Mesenchymal stem cell (in vitro differentiated cells and primary cell): ENCODE measurements around the gene EXOC5.

ENCODE experiments used
- DNase-seq: peaks from one replicate; pipeline ENCODE4 v3.0.0-alpha.2; 2013
- H2AFZ ChIP-seq: one replicate; pipeline ENCODE4 v1.6.1; 2013; ENCODE audit warnings: low read depth, mild to moderate bottlenecking, control low read depth, inconsistent platforms, low read length, moderate library complexity
- H2AK5ac ChIP-seq: 2 replicates; pipeline ENCODE4 v1.6.1; 2013; ENCODE audit warnings: low read length, moderate library complexity, mild to moderate bottlenecking, inconsistent platforms; ENCODE audit not compliant: severe bottlenecking
- H2BK120ac ChIP-seq: one replicate; pipeline ENCODE4 v1.6.1; 2013; ENCODE audit warnings: low read depth, mild to moderate bottlenecking, inconsistent platforms, low read length, moderate library complexity
- H2BK12ac ChIP-seq, 2 experiments: one replicate each; pipeline ENCODE4 v1.6.1; 2013; ENCODE audit warnings: inconsistent platforms in 2 of 2, low read length in 2 of 2, mild to moderate bottlenecking in 2 of 2, moderate library complexity in 2 of 2, control low read depth in 1 of 2
- H2BK15ac ChIP-seq: one replicate; pipeline ENCODE4 v1.6.1; 2013; ENCODE audit warnings: mild to moderate bottlenecking, low read depth, inconsistent platforms; ENCODE audit not compliant: poor library complexity, severe bottlenecking
- H2BK5ac ChIP-seq: 2 replicates; pipeline ENCODE4 v1.6.1; 2013; ENCODE audit warnings: low read depth, mild to moderate bottlenecking, low read length, control low read depth, inconsistent platforms; ENCODE audit not compliant: poor library complexity, severe bottlenecking
- H3K14ac ChIP-seq, 2 experiments: one replicate each; pipeline ENCODE4 v1.6.1; 2013; ENCODE audit warnings: inconsistent platforms in 2 of 2, low read length in 2 of 2, control low read depth in 1 of 2, mild to moderate bottlenecking in 1 of 2, moderate library complexity in 1 of 2
- H3K18ac ChIP-seq, 2 experiments: one replicate each; pipeline ENCODE4 v1.6.1; 2013; ENCODE audit warnings: inconsistent platforms in 2 of 2, low read length in 2 of 2, control low read depth in 1 of 2, low read depth in 1 of 2, mild to moderate bottlenecking in 1 of 2
- H3K23ac ChIP-seq, 2 experiments: one replicate each; pipeline ENCODE4 v1.6.1; 2013; ENCODE audit warnings: inconsistent platforms in 2 of 2, low read length in 2 of 2, mild to moderate bottlenecking in 2 of 2, moderate library complexity in 2 of 2, control low read depth in 1 of 2
- H3K27ac ChIP-seq: 2 replicates; pipeline ENCODE4 v1.5.1; 2013; ENCODE audit warnings: mild to moderate bottlenecking, moderate library complexity, low read length, control low read depth, inconsistent platforms; ENCODE audit not compliant: poor library complexity, severe bottlenecking
- H3K27me3 ChIP-seq, 2 experiments: 2 replicates each; pipeline versions ENCODE4 v1.6.1 to v1.7.0; 2013; ENCODE audit warnings: low read length in 2 of 2, mild to moderate bottlenecking in 2 of 2, moderate library complexity in 2 of 2, control low read depth in 1 of 2, inconsistent platforms in 1 of 2; ENCODE audit not compliant: control insufficient read depth in 1 of 2, insufficient read depth in 1 of 2
- H3K36me3 ChIP-seq, 2 experiments: 2 replicates each; pipeline versions ENCODE4 v1.6.1 to v1.7.0; 2013; ENCODE audit warnings: low read length in 2 of 2, control low read depth in 1 of 2, inconsistent platforms in 1 of 2, low read depth in 1 of 2, mild to moderate bottlenecking in 1 of 2; ENCODE audit not compliant: insufficient read depth in 2 of 2, control insufficient read depth in 1 of 2
- H3K4ac ChIP-seq, 2 experiments: one replicate each; pipeline ENCODE4 v1.6.1; 2013; ENCODE audit warnings: inconsistent platforms in 2 of 2, low read length in 2 of 2, mild to moderate bottlenecking in 2 of 2, moderate library complexity in 2 of 2, control low read depth in 1 of 2, low read depth in 1 of 2
- H3K4me1 ChIP-seq: 2 replicates; pipeline ENCODE4 v1.6.1; 2013; ENCODE audit warnings: low read depth, low read length, control low read depth; ENCODE audit not compliant: control insufficient read depth, insufficient read depth
- H3K4me2 ChIP-seq: 2 replicates; pipeline ENCODE4 v1.6.1; 2013; ENCODE audit warnings: low read length, mild to moderate bottlenecking, inconsistent platforms; ENCODE audit not compliant: poor library complexity, severe bottlenecking
- H3K4me3 ChIP-seq, 2 experiments: 2 replicates each; pipeline versions ENCODE4 v1.5.1 to v1.7.0; 2013; ENCODE audit warnings: low read length in 2 of 2, mild to moderate bottlenecking in 2 of 2, control low read depth in 1 of 2, low read depth in 1 of 2; ENCODE audit not compliant: insufficient read depth in 1 of 2
- H3K79me1 ChIP-seq: replicated peaks from 2 replicates; pipeline ENCODE4 v1.6.1; 2013; ENCODE audit warnings: mild to moderate bottlenecking, control low read depth, low read length, inconsistent platforms; ENCODE audit not compliant: poor library complexity, severe bottlenecking
- H3K9ac ChIP-seq: 2 replicates; pipeline ENCODE4 v1.7.0; 2013; ENCODE audit warnings: mild to moderate bottlenecking, low read length, moderate library complexity
- H3K9me3 ChIP-seq: 2 replicates; pipeline ENCODE4 v1.7.0; 2013; ENCODE audit warnings: mild to moderate bottlenecking, low read length; ENCODE audit not compliant: control insufficient read depth
- H4K8ac ChIP-seq: one replicate; pipeline ENCODE4 v1.6.1; 2013; ENCODE audit warnings: inconsistent platforms, mild to moderate bottlenecking, low read length, moderate library complexity
- H4K91ac ChIP-seq: one replicate; pipeline ENCODE4 v1.6.1; 2013; ENCODE audit warnings: mild to moderate bottlenecking, low read length, inconsistent platforms
- WGBS: methylation state at CpG from one replicate; pipeline ENCODE4 v1.1.7; 2013; ENCODE audit warnings: mixed read lengths; 5-methylcytosine and 5-hydroxymethylcytosine counted together

The EXOC5 gene

GRCh38 chr14:57171903-57172302 is 96.8 kb downstream of the EXOC5 start:
- H3K14ac ChIP-seq, result no peak overlapping the region
- no peak overlapping the region for H2BK120ac ChIP-seq
- no peak overlapping the region for H3K4me2 ChIP-seq
- H3K18ac ChIP-seq, result no peak overlapping the region
- H4K91ac ChIP-seq, result no peak overlapping the region
- H3K4me3 ChIP-seq, result no peak overlapping the region
- no peak overlapping the region for H2AFZ ChIP-seq
- no peak overlapping the region for H3K27ac ChIP-seq
- H2BK5ac ChIP-seq, result no peak overlapping the region
- H2AK5ac ChIP-seq, result no peak overlapping the region
- H3K9ac ChIP-seq, result no peak overlapping the region
- no peaks in the 10 kb centered on the region for H3K79me1 ChIP-seq
- no peaks in the 10 kb centered on the region for H3K4me1 ChIP-seq
- H2BK12ac ChIP-seq, result no peak overlapping the region
- WGBS, result 72% methylated on average over 3 of the region's 3 CpGs
- no peaks in the 10 kb centered on the region for H3K27me3 ChIP-seq
- H3K4ac ChIP-seq, result no peak overlapping the region
- no peak overlapping the region for H3K23ac ChIP-seq
- no peak overlapping the region for H4K8ac ChIP-seq
- H3K36me3 ChIP-seq, result no peaks in the 10 kb centered on the region
- no peak overlapping the region for H2BK15ac ChIP-seq
- DNase-seq, result no peak
- H3K9me3 ChIP-seq, result no peaks in the 10 kb centered on the region

- 97% methylated on average over 4 of the region's 5 CpGs for WGBS
- Histone ChIP-seq H3K36me3 (no peaks in the 10 kb centered on the region), H2AFZ (no peak overlapping the region)
These were observed 97.3 kb downstream of the EXOC5 start for GRCh38 chr14:57171363-57171762.

GRCh38 chr14:57169901-57170300 is 98.8 kb downstream of the EXOC5 start:
- no peaks in the 10 kb centered on the region for H3K9me3 ChIP-seq
- H3K14ac ChIP-seq, result no peak overlapping the region
- H4K8ac ChIP-seq, result no peak overlapping the region
- no peak overlapping the region for H3K4me2 ChIP-seq
- H3K4ac ChIP-seq, result no peak overlapping the region
- H3K9ac ChIP-seq, result no peak overlapping the region
- no peaks in the 10 kb centered on the region for H3K79me1 ChIP-seq
- no peak for DNase-seq
- 83% methylated on average over 2 of the region's 3 CpGs for WGBS
- no peak overlapping the region for H3K18ac ChIP-seq
- no peak overlapping the region for H2BK12ac ChIP-seq
- no peak overlapping the region for H3K4me3 ChIP-seq
- H2AK5ac ChIP-seq, result no peak overlapping the region
- H2AFZ ChIP-seq, result no peak overlapping the region
- no peaks in the 10 kb centered on the region for H3K4me1 ChIP-seq
- H3K27me3 ChIP-seq, result no peaks in the 10 kb centered on the region
- H2BK15ac ChIP-seq, result no peak overlapping the region
- no peak overlapping the region for H2BK120ac ChIP-seq
- no peak overlapping the region for H4K91ac ChIP-seq
- H3K36me3 ChIP-seq, result no peaks in the 10 kb centered on the region
- no peak overlapping the region for H3K23ac ChIP-seq
- no peak overlapping the region for H3K27ac ChIP-seq
- no peak overlapping the region for H2BK5ac ChIP-seq

More at GRCh38 chr14:57171363-57171762, 97.3 kb downstream of the EXOC5 start:
- Histone ChIP-seq H3K4me3 (no peak overlapping the region), H2BK15ac (no peak overlapping the region), H2AK5ac (no peak overlapping the region), H3K9me3 (no peaks in the 10 kb centered on the region), H2BK12ac (no peak overlapping the region), H2BK5ac (no peak overlapping the region), H3K23ac (no peak overlapping the region), H3K9ac (no peak overlapping the region), H3K4ac (no peak overlapping the region), H3K4me2 (no peak overlapping the region), H3K14ac (no peak overlapping the region), H4K91ac (no peak overlapping the region), H3K27ac (no peak overlapping the region), H3K27me3 (no peaks in the 10 kb centered on the region), H3K4me1 (no peaks in the 10 kb centered on the region), H3K79me1 (no peaks in the 10 kb centered on the region), H4K8ac (no peak overlapping the region), H3K18ac (no peak overlapping the region), H2BK120ac (no peak overlapping the region)
- no peak for DNase-seq

- DNase-seq, result no peak
- Histone ChIP-seq H3K9ac (no peak overlapping the region), H2BK5ac (no peak overlapping the region), H2BK120ac (no peak overlapping the region), H3K14ac (no peak overlapping the region), H3K18ac (no peak overlapping the region), H2AFZ (no peak overlapping the region), H2AK5ac (no peak overlapping the region), H2BK12ac (no peak overlapping the region), H4K91ac (no peak overlapping the region), H3K27me3 (no peaks in the 10 kb centered on the region), H2BK15ac (no peak overlapping the region), H3K23ac (no peak overlapping the region), H3K36me3 (no peaks in the 10 kb centered on the region), H3K79me1 (no peaks in the 10 kb centered on the region), H3K4me1 (no peaks in the 10 kb centered on the region), H3K4ac (no peak overlapping the region), H4K8ac (no peak overlapping the region), H3K4me3 (no peak overlapping the region), H3K27ac (no peak overlapping the region), H3K9me3 (no peaks in the 10 kb centered on the region), H3K4me2 (no peak overlapping the region)
- WGBS, result 83% methylated on average over 1 of the region's 2 CpGs
These were observed 100.5 kb downstream of the EXOC5 start for GRCh38 chr14:57168138-57168679.
